ENCODE results near the gene TMEM129. TPM values are rescaled to one million over a fixed set of nuclear protein-coding genes. Genes with fewer than 3 reads are reported as not detected.
A peak's percentile ranks its signal among the peaks of the same experiment; 100 is the strongest.

Gene TMEM129, protein sequence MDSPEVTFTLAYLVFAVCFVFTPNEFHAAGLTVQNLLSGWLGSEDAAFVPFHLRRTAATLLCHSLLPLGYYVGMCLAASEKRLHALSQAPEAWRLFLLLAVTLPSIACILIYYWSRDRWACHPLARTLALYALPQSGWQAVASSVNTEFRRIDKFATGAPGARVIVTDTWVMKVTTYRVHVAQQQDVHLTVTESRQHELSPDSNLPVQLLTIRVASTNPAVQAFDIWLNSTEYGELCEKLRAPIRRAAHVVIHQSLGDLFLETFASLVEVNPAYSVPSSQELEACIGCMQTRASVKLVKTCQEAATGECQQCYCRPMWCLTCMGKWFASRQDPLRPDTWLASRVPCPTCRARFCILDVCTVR
- total RNA-seq (10 to 100 TPM; 28.6 to 73.3 (median 37.2) TPM), polyA plus RNA-seq (10 to 100 TPM; 32.6 to 39.2 TPM)
- long read RNA-seq, donor 1, transcript TMEM129-201 (3 exons, 2,678 nt), result minor isoform, 20 of 157 reads
- long read RNA-seq, donor 1, transcript TMEM129-202 (4 exons, 2,810 nt), result major isoform, 72 of 157 reads
- long read RNA-seq, donor 1, partial matches to known transcripts, result 21 of 157 reads
- long read RNA-seq, donor 1, other reads (novel, unspliced or antisense), result 43 of 157 reads
- long read RNA-seq, donor 2, transcript TMEM129-202 (4 exons, 2,810 nt), result major isoform, 120 of 264 reads
- long read RNA-seq, donor 2, transcript TMEM129-201 (3 exons, 2,678 nt), result minor isoform, 21 of 264 reads
- long read RNA-seq, donor 2, partial matches to known transcripts, result 63 of 264 reads
- long read RNA-seq, donor 2, other reads (novel, unspliced or antisense), result 57 of 264 reads
- long read RNA-seq, donor 3, transcript TMEM129-204 (2 exons, 958 nt), result minor isoform, 8 of 123 reads
- long read RNA-seq, donor 3, transcript TMEM129-202 (4 exons, 2,810 nt), result major isoform, 64 of 123 reads
- long read RNA-seq, donor 3, partial matches to known transcripts, result 25 of 123 reads
- long read RNA-seq, donor 3, other reads (novel, unspliced or antisense), result 24 of 123 reads

DNA sequence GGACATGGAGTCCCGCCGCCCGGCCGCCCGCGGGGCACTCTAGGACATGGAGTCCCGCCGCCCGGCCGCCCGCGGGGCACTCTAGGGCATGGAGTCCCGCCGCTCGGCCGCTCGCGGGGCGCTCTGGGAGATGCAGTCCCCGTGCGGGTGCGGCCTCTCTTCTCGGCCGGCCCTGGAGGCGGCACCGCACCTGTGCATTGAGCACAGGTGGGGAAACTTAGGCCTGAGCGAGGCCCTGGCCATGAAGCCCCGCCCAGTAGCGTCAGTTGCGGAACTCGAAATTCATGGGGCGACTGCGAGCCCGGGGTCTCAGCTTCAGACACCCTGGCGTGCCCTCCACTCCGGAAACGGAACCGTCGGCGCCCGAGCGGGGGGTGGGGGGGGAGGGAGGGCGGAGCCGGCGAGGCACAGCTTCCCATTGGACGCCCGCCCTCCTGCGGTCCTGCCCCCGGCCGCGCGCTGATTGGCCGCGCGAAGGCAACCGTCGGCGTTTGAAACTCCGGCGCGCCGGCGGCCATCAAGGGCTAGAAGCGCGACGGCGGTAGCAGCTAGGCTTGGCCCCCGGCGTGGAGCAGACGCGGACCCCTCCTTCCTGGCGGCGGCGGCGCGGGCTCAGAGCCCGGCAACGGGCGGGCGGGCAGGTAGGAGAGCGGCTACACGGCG lies at the start of gene TMEM129, which contains the start of gene TACC3:
TMEM129 (minus strand) TSS at position 321 of the 663 bp plus-strand sequence. CDS start 486 bp downstream, outside the sequence.
TACC3 (plus strand) TSS at position 519 of the 663 bp plus-strand sequence. CDS start 1,901 bp downstream, outside the sequence.
- Histone ChIP-seq H3K27me3 (no peaks in the 10 kb centered on the region), H3K27ac (peak within 1 kb of the TSS; percentile 91 to 98 (median 95)), H3K4me1 (peaks cover 5 to 69% (median 34%) of the 10 kb centered on the region in 12 donors), H3K4me3 (peak within 1 kb of the TSS; percentile 43 to 94 (median 80)), H3K36me3 (peaks cover 0 to 50% (median 18%) of the 10 kb centered on the region in 9 donors), H3K9me3 (no peaks in the 10 kb centered on the region)
- DNase-seq (peak; percentile 94 to 96 (median 94)), ATAC-seq (peak; percentile 88 to 93 (median 90))
- TF ChIP-seq CTCF (IDR thresholded peaks at IDR 0.05), result no peak
- peak in 1 of 2 donors; percentile 66 for TF ChIP-seq POLR2A (IDR thresholded peaks at IDR 0.05)
- intact Hi-C loops (cut with DNase I), result loop anchor here in 6 of 10 donors (10.0 kb wide), 1 partner anchor 366 kb away; no protein-coding TSS in a partner anchor
- WGBS, 4 donors, result 0 to 1% (median 0%) methylated on average over 10 to 83 of the region's 83 CpGs

GRCh38 chr4:1770791-1771231 lies 49.7 kb upstream of the TMEM129 start:
- H3K27ac ChIP-seq, result no peak overlapping the region
- H3K9me3 ChIP-seq, result no peaks in the 10 kb centered on the region
- H3K4me3 ChIP-seq, result no peak overlapping the region
- H3K27me3 ChIP-seq, result peaks cover 0 to 24% (median 0%) of the 10 kb centered on the region in 9 donors
- intact Hi-C loops (cut with DNase I), result no loop called here
- no peak for TF ChIP-seq CTCF (IDR thresholded peaks at IDR 0.05)
- no peaks in the 10 kb centered on the region for H3K36me3 ChIP-seq
- DNase-seq, result no peak
- ATAC-seq, result no peak
- H3K4me1 ChIP-seq, result peaks cover 0 to 14% (median 2%) of the 10 kb centered on the region in 12 donors
- WGBS, 4 donors, result 80 to 87% (median 83%) methylated on average over 2 to 11 of the region's 11 CpGs

DNA sequence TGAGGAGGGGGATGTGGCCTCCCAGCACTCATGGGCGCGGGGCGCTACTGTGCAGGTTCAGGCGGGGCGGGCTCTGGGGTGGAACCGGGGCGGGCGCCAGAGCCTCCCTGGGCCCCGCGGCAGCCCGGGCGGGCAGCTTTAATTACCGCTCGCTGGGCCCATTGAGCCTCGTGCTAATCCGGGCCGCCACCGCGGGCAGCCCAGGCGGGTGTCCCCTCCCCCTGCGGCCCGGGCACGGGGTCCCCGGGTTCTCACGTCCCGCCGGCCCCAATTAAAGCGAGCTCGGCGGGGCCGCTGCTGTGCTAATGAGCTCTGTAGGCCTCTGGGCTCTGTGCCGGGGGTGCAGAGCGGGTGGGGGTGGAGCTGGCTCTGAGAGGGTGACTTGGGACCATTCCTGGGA lies 49.1 kb upstream of the TMEM129 start:
- Histone ChIP-seq H3K36me3 (no peaks in the 10 kb centered on the region), H3K9me3 (no peaks in the 10 kb centered on the region), H3K27me3 (peaks cover 0 to 26% (median 0%) of the 10 kb centered on the region in 9 donors), H3K4me3 (no peak overlapping the region), H3K27ac (no peak overlapping the region), H3K4me1 (peaks cover 0 to 14% (median 2%) of the 10 kb centered on the region in 12 donors)
- ATAC-seq, result no peak
- intact Hi-C loops (cut with DNase I), result no loop called here
- 54 to 74% (median 63%) methylated on average over 11 to 33 of the region's 33 CpGs for WGBS, 4 donors
- TF ChIP-seq POLR2A (IDR thresholded peaks at IDR 0.05) (no peak), CTCF (IDR thresholded peaks at IDR 0.05) (no peak)
- DNase-seq, result no peak
